ENCODE results near the gene CCDC116.

The CCDC116 gene

GRCh38 chr22:21661991-21662390 lies 29.4 kb downstream of the CCDC116 start:
- TF ChIP-seq RAD21 (IDR thresholded peaks at IDR 0.05; ENCODE audit: low read depth) (no peak), EP300 (IDR thresholded peaks at IDR 0.05; ENCODE audit: borderline replicate concordance) (no peak), ZBTB7A (IDR thresholded peaks at IDR 0.05; ENCODE audit: low read depth) (no peak), NFIC (IDR thresholded peaks at IDR 0.05) (no peak), REST (IDR thresholded peaks at IDR 0.05; ENCODE audit: low read depth) (no peak), EGR1 (IDR thresholded peaks at IDR 0.05) (no peak), CREB1 (IDR thresholded peaks at IDR 0.05; ENCODE audit: low read depth) (no peak), TCF12 (IDR thresholded peaks at IDR 0.05; ENCODE audit: low read depth) (no peak)

DNA sequence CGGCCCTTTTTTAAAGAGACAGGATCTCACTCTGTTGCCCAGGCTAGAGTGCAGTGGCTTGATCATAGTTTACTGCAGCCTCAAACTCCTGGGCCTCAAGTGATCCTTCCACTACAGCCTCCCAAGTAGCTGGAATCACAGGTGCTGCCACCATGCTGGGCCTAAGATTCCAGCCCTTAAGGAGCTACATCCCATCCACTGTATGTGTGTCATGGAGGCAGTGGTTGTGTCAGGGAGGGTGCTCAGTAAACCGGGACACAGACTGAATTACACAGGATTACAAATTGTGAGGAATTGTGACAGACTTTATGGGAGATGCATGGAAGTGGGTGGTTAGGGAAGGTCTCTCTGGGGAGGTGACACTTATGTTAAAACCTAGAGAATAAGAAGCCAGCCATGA lies 31.2 kb downstream of the CCDC116 start:
- no peak for TF ChIP-seq RAD21 (IDR thresholded peaks at IDR 0.05; ENCODE audit: low read depth)

GRCh38 chr22:21665047-21665851 lies 32.7 kb downstream of the CCDC116 start:
- no peak for TF ChIP-seq CREB1 (IDR thresholded peaks at IDR 0.05; ENCODE audit: low read depth)
- no peak for TF ChIP-seq NFIC (IDR thresholded peaks at IDR 0.05)
- no peak for TF ChIP-seq RAD21 (IDR thresholded peaks at IDR 0.05; ENCODE audit: low read depth)
- no peak for TF ChIP-seq YY1 (IDR thresholded peaks at IDR 0.05; ENCODE audit: low read depth)
- TF ChIP-seq, protein P1, sequence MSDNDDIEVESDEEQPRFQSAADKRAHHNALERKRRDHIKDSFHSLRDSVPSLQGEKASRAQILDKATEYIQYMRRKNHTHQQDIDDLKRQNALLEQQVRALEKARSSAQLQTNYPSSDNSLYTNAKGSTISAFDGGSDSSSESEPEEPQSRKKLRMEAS (IDR thresholded peaks at IDR 0.05) = no peak
- TF ChIP-seq TEAD4 (IDR thresholded peaks at IDR 0.05) = no peak
- no peak for TF ChIP-seq EP300 (IDR thresholded peaks at IDR 0.05; ENCODE audit: borderline replicate concordance)
- TF ChIP-seq TCF12 (IDR thresholded peaks at IDR 0.05; ENCODE audit: low read depth) = no peak
- no peak for TF ChIP-seq ZBTB7A (IDR thresholded peaks at IDR 0.05; ENCODE audit: low read depth)
- TF ChIP-seq CEBPB (IDR thresholded peaks at IDR 0.05) = no peak
- TF ChIP-seq REST (IDR thresholded peaks at IDR 0.05; ENCODE audit: low read depth) = no peak
- TF ChIP-seq USF1 (IDR thresholded peaks at IDR 0.05) = no peak
- no peak for TF ChIP-seq TAF1 (IDR thresholded peaks at IDR 0.05; ENCODE audit: low read depth)
- TF ChIP-seq EGR1 (IDR thresholded peaks at IDR 0.05) = no peak
- TF ChIP-seq FOXM1 (IDR thresholded peaks at IDR 0.05; ENCODE audit: borderline replicate concordance, low read depth) = no peak

- TF ChIP-seq CREB1 (IDR thresholded peaks at IDR 0.05; ENCODE audit: low read depth) (no peak), RAD21 (IDR thresholded peaks at IDR 0.05; ENCODE audit: low read depth) (no peak), FOXM1 (IDR thresholded peaks at IDR 0.05; ENCODE audit: borderline replicate concordance, low read depth) (no peak), YY1 (IDR thresholded peaks at IDR 0.05; ENCODE audit: low read depth) (no peak), TEAD4 (IDR thresholded peaks at IDR 0.05) (no peak)
Observed at GRCh38 chr22:21666786-21667185, 34.2 kb downstream of the CCDC116 start.

GRCh38 chr22:21669026-21669425 lies 36.5 kb downstream of the CCDC116 start:
- no peak for TF ChIP-seq NFIC (IDR thresholded peaks at IDR 0.05)

DNA sequence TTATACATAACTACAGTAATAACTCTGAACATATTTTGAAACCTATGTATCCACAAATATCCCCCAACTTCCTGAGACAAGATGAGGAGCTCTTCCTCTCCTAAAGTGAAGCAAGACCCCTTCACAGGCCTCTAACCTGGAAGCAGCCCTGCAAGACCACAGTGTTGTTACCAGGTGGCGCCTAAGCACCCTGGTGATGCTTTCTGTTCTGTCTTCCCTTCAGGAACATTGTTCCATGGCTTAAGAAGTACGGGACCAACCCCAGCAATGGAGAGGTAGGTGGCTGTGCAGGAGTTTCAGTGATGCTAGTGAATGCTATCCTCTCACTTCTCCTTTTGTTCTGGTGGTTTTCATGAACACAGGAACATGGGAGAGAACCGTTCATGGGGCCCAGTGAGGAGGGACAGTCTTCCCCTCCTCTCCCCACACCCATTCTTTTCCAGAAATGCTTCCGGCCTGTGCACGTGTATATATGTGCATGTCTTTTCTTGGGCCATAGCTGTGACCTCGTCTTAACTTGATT lies 39.6 kb downstream of the CCDC116 start:
- TF ChIP-seq REST (IDR thresholded peaks at IDR 0.05; ENCODE audit: low read depth) (no peak), YY1 (IDR thresholded peaks at IDR 0.05; ENCODE audit: low read depth) (no peak), ZBTB7A (IDR thresholded peaks at IDR 0.05; ENCODE audit: low read depth) (no peak), EGR1 (IDR thresholded peaks at IDR 0.05) (no peak), TCF12 (IDR thresholded peaks at IDR 0.05; ENCODE audit: low read depth) (no peak), EP300 (IDR thresholded peaks at IDR 0.05; ENCODE audit: borderline replicate concordance) (no peak), CEBPB (IDR thresholded peaks at IDR 0.05) (no peak), TEAD4 (IDR thresholded peaks at IDR 0.05) (no peak), FOXM1 (IDR thresholded peaks at IDR 0.05; ENCODE audit: borderline replicate concordance, low read depth) (no peak)
- TF ChIP-seq, protein P1 (IDR thresholded peaks at IDR 0.05) = no peak

Measured in Ishikawa (cell line).